Stimulated activated CD8-positive, alpha-beta memory T cell treated with anti-CD3 and anti-CD28 coated beads, Interleukin-12 subunit alpha, Interleukin-12 subunit beta, amount 100 ng/mL, for 24 hours (primary cell): ENCODE results near the gene GGT1.
A peak's percentile ranks its signal among the peaks of the same experiment; 100 is the strongest.
"Not testable (repeated sequence)": the region's sequence is repeated elsewhere in the genome, so short reads cannot be mapped to it uniquely, and the experiment has no call there.

Experiments
- DNase-seq: peaks from one replicate; pipeline ENCODE4 v3.0.0-alpha.2; 2020; ENCODE audit errors: extremely low read depth

GGT1 gene

DNA sequence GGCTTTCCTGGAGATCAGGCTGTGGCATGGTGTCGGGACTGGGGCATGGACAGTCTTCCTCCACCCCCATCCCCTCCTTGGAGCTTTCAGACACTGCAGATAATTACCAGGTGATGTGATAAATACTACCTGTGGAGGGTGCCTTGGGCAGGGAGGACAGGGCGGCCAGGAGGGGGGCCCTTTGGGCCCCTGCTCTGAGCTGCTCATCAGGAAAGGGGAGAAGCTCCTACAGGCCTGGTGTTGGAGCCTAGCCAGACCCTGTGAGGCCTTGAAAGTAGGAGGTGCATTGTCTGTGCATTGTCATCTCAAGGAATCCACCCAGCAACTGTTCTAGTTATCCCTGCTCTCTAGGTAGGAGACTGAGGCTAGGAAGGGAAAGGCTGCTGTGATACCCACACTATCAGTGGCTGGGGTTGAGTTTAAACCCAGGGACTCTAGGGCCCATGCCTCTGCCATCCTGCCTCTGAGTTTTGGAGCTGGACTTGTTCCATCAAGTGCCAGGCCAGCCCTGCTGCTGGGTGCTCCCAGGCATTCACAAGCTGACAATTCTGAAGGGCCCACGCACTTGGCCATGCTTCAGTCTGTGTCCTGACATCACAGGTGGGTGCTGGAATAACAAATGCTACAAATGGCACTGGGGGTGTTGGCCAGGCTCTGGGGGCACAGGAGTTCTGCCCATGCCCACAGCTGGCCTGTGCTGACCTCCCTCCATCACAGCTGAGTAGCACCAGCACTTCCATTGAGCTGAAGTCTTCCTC is 2.9 kb upstream of the GGT1 start:
- not testable (repeated sequence) for DNase-seq

DNA sequence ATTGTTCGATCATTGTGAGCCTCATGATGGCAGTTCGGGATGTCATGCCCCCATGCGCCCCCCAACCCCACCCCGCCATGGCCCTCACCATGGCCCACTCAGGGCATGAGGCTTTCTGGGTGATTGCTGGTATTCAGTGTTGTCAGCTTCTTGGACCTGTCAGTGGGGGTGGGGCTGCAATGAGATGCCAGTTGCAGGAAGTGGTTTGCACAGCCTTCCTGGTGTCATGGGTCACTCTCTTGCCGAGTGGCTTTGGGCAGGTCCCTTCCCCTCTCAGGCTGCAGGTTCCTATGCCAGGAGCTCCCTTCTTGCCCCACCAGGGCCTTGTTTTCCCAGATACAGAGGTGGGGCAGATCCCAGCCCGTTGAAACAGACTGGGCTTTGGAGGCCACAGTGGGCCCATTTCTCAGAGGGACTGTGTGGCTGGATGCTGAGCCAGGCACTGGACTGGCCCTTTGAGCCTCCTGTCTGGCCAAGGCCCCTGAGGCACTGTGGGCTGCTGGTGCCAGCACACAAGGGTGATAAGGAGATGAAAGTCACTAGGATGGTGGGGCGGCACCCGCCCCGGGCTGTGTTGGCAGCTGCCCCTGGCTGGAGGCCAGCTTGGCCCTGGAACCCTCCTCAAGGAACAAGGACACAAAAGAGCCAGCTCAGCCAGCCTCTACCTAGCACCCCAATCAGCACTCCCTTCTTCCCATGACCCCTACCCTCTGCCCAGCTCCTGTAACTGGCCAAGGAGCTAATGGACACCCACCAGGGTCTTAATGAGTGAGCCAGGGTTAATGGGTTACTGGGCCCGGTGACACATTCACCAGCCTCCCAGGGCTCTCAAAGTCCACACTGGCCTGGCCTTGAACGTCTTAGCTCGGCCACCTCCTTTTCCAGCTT is 1.5 kb upstream of the GGT1 start:
- DNase-seq = no peak

DNA sequence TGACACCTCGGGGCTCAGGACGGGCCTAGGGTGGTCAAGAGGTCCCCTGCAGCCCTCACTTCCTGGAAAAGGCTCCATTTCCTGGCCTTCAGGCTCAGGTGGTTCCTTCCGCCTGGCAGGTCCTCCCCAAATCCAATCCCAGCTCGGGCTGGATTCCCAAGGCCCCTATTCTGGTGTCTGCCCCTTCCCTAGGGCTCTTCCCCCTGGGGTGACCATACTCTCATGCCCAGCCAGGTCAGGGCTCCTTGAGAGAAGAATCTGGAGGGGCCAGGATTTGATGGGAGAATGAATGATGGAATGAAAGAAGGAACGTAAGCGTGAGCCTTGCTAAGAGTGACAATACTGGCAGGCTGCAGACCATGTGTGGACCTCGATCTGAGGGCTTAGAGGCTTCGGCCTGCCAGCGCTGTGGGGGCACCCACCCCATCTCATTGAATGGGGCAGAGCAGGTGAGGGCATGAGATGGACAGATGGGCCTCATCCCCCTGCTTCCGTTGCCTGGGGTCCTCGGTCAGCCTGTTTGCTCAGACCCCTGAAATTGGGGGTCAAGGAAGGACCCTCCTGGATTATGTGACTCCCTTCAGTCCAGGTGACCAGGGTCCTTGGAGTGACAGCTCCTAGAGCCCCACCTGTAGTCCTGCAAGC is 766 bp upstream of the GGT1 start:
- not testable (repeated sequence) for DNase-seq

DNA sequence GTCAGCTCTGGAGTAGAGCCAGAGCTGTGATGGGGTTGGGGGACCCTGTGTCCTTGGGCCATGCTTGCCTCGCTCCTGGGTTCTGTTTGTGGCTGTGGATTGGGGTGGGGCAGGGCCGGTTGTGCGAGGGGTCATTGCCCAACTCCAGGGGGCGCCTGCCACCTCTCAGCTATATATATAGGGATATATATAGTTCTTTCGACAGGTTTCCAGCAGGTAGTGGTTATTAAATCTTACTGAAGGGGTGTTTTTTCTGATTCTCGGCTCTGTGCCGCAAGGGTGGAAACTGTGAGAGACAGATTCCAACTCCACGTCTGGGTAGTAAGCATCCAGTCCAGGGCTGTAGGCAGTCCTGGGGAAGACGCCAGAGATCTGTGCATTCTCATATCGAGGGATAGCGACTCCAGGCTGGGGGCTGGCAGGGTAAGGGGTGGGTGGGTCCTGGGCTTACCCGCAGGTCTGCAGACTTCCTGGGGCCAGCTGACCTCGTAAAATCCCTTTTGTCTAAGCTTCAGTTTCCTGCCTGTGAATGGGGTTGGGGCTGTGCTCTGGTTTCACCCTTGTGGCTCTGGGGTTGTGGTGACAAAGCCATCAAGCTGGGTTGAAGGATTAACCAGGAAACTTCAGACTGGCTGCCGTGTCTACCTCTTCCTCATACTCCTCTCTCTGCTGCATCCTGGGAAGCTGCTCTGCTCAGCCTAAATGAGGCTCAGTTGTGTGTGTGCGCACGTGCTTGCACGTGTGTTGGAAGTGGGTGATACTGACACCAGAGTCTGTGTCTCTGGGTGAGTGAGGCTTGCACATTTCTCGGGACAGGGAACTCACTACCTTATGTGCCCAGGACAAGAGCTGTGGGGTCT is 1.0 kb downstream of the GGT1 start:
- DNase-seq = not testable (repeated sequence)

DNA sequence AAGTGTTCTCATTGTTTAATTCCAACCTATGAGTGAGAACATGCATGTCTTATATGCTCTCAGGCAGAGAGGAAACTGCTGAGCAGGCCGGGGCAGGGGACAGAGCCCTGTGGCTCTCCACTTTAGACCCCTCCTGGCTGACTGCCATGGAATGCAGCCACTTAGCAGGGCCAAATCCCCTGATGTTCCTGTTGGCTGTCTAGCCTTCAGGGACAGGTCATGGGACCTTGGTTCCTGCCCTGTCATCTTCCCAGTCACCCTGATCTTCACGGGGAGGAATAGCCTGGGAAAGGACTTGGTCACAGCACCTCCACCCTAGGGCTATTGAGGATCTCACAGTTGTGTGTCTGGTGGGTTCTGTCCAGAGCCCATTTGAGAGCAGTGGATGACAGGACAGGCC is 3.3 kb downstream of the GGT1 start:
- not testable (repeated sequence) for DNase-seq

DNA sequence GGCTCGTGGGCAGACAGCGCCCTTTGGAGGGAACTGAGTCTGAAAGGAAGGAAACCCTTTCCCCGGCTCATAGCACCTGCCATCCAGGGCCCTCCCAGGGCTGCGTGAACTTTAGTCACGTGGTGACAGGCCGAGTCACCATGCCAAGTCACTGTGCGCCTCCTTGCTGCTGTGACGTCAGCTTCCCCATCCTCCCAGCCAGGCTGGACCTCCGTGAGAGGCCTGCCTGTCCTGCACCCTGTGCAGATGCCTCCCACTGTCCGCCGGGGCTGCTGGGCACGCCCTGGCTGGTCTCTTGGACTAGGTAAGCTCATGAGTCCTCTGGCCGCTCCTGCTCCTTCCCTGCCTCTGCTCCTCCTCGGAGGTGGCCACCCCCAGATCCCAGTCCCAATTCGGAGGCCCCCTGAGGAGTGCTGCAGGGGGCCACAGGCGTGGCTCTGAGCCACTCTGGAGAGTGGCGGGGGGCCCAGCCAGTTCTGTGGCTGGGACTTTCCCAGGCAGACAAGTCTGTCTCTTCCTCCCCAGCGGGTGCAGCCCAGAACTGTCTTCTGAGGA is 4.5 kb downstream of the GGT1 start:
- DNase-seq = peak; percentile 17

DNA sequence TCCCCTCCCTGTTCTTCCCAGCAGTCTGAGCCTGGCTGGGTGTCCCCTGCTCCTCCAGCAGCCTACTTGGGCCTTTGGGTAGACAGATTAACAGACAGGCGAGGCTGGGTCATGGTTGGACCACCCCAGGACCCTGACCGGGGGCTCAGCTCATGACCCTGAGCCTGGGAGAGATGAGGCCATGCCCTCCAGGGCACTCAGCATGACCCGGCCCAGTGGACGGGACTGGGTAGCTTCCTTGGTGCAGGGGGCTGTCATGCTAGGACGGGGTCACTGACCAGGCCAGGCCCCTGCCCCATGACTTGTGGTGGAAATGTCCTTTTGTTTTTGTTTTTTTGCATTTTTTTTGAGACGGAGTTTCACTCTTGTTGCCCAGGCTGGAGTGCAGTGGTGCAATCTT is 5.3 kb downstream of the GGT1 start:
- not testable (repeated sequence) for DNase-seq

DNA sequence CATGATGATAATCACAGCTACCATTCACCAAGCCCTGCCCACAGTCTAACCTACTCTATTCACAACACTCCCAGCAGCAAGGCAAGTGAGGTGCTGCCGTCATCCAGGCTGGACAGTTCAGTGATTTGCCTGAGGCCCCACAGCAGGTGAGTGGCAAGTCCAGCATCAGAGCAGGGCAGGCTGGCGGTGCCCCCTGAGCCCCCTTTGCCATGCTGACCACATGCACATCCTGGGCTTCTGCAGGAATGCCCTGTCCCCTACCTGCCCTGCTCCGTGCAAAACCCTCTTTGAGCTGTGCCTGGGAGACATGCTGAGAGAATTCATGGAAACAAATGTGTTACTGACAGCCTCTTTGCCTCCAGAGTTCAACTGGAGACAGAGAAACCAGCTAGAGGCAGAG is 6.9 kb downstream of the GGT1 start:
- not testable (repeated sequence) for DNase-seq

DNA sequence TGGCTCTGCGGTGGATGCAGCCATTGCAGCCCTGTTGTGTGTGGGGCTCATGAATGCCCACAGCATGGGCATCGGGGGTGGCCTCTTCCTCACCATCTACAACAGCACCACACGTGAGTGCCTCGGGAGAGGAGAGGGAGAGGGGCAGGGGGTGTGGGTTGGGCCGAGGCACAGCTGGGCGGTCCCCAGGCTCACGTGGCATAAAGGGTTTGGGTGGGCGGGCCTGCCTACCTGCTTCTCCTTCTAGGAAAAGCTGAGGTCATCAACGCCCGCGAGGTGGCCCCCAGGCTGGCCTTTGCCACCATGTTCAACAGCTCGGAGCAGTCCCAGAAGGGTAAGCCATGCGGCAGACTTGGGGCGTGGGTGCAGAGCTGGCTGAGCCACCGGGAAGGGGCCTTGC is 11.8 kb downstream of the GGT1 start:
- DNase-seq = not testable (repeated sequence)

DNA sequence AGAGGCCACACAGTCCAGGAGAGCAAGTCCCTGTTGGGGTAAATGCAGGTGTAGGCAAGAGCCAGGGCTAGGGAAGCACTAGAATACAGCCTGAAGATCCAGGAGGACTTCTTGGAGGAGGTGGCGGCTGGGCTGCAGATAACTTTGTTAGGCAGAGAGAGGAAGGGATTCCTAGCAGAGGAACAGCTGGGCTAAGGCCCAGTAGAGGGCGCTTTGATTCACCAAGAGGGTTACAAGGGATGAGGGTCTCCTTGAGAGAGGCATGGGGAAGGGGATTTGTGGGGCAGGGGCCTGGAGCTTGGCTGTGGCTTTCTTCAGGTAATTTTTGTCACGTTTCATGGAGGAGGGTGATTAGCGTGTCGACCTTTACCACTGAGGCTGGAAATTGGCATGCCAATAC is 18.3 kb downstream of the GGT1 start:
- not testable (repeated sequence) for DNase-seq

DNA sequence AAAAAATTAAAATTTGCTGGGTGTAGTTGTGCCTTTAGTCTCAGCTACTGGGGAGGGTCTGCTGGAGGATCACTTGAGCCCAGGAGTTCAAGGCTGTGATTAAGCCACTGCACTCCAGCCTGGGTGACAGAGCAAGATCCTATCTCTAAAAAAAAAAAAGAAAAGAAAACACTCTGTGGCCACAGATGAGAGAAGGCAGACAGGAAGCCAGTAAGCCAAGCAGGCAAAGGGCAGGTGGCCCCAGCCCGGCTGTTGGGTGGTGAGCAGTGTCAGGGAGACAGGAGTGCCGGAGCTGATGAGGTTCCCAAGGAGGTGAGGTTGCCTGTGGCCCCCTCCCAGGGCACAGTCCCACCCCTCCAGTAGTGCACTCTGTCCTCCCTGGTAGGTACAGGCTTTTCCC is 19.6 kb downstream of the GGT1 start:
- DNase-seq = not testable (repeated sequence)

DNA sequence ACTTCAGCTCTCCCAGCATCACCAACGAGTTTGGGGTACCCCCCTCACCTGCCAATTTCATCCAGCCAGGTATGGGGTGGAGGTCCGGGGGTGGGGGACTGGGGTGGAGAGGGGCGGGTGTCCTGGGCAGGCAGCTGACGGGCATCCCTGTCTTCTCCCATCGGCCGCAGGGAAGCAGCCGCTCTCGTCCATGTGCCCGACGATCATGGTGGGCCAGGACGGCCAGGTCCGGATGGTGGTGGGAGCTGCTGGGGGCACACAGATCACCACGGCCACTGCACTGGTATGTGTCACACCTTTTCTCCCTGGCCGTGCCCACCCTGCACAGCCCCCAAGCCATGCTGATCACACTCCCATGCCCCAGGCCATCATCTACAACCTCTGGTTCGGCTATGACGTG is 24.9 kb downstream of the GGT1 start:
- DNase-seq = not testable (repeated sequence)

DNA sequence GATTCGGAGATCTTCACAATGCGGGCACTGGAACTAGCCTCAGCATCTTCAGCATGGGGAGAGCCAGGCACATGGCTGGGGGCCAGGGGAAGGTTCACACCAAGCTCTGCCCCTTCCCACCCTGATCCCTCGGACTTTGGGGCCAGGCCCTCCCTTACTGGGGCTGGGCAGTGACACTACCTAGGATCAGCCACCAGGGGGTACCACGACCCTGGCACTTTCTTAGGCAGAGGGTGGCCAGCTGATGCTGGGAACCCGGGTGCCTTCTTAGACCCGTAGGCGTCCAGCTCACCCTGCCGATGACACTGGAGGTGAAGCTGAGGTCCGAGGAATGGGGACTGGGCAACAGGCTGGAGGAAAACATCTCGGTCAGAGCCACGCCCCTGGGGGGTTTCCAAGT is 26.1 kb downstream of the GGT1 start:
- not testable (repeated sequence) for DNase-seq

DNA sequence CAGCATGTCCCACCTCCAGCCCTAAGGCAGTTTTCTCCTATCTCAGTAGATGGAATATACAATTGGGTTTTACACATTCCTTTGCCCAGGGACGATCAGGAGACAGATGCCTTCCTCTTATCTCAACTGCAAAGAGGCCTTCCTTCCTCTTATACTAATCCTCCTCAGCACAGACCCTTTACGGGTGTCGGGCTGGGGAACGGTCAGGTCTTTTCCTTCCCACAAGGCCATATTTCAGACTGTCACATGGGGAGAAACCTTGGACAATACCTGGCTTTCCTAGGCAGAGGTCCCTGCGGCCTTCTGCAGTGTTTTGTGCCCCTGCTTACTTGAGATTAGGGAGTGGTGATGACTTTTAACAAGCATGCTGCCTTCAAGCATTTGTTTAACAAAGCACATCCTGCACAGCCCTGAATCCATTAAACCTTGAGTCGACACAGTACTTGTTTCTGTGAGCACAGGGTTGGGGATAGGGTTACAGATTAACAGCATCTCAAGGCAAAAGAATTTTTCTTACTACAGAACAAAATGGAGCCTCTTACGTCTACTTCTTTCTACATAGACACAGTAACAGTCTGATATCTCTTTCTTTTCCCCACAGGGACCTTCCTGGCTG is 27.9 kb downstream of the GGT1 start:
- not testable (repeated sequence) for DNase-seq

DNA sequence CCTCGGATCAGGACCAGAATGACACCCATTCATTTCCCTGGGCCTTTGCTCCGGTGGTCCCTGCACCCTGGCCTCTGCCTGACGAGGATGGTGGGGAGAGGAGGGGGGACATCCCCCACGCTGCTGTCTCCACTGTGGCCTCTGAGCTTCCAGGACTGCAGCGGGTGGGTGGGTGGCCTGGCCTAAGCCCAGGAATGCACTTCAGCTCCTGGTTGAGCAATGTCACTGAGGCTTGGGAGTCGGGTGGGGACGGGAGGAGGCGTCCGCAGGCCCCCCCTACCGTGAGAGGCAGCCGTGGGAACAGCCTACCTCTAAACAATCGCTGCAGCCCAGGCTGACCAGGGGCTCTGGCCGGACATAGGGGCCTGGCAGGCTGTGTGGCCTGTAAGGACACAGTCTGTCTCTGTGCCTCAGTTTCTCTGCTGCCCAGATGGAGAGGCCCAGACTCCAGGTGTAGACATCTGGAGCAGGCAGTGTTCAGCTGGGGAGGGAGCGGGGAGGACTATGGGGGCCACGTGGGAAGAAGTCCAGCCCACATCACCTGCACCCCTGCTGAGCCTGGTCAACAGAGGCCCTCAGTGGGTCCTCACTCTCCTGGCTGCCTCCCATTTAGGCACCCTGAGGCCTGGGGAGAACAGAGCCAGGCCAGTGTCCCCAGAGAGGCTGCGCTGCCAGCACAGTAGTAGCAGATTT is 28.6 kb downstream of the GGT1 start:
- DNase-seq = not testable (repeated sequence)

DNA sequence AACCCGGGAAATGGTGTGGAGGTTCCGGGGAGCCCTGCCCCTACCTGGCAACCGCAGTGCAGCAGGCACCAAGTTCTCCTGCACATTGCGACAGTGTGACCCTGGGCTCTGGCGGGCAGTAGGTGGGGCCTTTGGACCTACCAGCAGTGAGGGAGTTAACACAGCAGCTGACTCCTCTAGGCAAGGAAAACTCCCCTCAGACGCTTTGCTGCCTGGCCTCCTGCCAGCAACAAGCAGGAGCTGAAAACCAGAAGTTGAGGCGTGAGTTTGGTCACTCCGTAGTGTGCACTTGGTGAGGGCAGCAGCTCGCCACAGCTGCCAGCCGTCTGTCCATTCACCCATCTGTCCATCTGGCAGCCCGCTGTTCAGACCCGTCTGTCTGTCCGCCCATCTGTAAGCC is 29.6 kb downstream of the GGT1 start:
- not testable (repeated sequence) for DNase-seq

DNA sequence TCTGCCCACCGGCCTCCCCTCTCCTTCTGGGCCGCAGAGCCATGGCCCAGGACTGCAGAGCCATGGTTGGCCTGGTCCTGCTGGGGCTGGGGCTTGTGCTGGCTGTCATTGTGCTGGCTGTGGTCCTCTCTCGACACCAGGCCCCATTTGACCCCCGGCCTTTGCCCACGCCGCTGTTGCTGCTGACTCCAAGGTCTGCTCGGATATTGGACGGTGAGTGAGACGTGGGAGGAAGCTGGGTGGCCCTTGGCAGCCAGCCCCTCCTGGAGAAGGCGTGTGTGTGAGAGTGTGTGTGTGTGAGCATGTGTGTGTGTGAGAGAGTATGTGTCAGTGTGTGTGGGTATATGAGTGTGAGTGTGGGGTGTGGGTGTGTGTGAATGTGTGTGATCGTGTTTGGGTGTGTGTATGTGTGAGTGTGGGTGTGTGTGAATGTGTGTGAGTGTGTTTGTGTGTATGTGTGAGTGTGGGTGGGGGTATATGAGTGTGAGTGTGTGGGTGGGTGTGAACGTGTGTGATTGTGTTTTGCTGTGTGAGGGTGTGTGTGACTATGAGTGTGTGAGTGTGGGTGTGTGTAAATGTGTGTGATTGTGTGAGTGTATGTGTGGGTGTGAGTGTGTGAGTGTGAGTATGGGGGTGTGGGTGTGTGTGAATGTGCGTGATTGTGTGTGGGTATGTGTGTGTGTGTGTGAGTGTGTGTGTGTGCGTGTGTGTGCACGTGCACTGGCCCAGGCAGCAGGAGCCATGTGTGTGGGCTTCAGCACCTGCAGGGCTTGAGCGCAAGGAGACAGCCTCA is 30.4 kb downstream of the GGT1 start:
- DNase-seq = not testable (repeated sequence)

DNA sequence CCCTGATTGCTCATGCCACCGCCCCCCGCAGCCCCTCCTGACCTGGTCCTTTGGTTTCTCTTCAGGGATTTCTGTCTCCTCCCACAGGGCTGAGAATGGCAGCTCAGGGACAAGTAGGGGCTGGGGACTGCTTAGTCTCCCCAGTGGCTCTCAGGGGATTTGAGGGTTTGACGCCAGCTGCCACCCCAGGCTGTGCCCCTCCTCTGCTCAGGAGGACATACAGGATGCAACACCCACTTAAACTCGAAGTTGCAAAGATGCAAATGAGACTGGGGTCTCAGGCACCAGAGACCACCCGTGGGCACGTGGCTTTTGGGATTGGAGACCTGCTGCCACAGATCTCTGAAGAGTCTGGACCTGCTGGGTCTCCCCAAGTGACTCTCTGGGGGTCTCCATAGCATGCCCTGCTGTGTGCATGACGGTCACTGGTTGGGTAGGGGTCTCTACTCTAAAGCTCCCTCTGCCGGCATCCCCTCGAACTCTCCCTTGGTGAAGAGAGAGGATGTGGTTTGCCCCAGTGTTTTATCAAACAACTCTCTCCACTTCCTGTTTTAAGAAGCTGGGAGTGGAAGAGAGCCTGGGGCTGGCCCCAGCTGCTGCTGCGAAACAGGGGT is 31.9 kb downstream of the GGT1 start:
- not testable (repeated sequence) for DNase-seq

DNA sequence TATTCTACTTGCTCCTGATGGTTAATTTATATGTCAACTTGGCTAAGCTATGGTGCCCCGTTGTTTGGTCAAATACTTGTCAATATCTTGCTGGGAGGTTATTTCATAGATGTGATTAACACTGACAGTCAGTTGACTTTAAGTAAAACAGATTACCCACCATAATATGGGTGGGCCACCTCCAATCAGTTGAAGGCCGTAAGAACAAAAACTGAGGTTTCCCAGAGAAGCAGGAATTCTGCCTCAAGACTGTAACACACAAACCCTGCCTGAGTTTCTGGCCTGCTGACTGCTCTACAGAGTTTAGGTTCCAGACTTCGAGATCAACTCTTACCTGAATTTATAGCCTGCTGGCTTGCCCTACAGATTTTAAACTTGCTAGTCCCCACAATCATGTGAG is 33.5 kb downstream of the GGT1 start:
- DNase-seq = not testable (repeated sequence)
